A549 treated with AZD9567 at 1 μM for 4 hours (cell line): ENCODE measurements around the gene MUSTN1. TPM values are rescaled to one million over a fixed set of nuclear protein-coding genes. Genes with fewer than 3 reads are reported as not detected.

ENCODE experiments used
- total RNA-seq: library from RNA; stranded (reverse); fragments of 200-300 nt; extraction: Qiagen RNA extraction; gene quantifications from 5 replicates; pipeline ENCODE4 v1.2.3, GENCODE V29; 2022; ENCODE audit not compliant: insufficient read depth

The MUSTN1 gene
- 0.35 TPM in 1 of 5 replicates, not detected in the others for total RNA-seq

GRCh38 chr3:52834871-52835501 is at the start of gene MUSTN1:
Gene MUSTN1, minus strand, starts transcription at chr3:52835019. Its CDS starts 71 bp downstream, at chr3:52834948.

GRCh38 chr3:52830535-52831258 is 4.1 kb downstream of the MUSTN1 start, which contains the start of gene ITIH4:
Gene ITIH4, minus strand, starts transcription at chr3:52830672. Its CDS starts 30 bp downstream, at chr3:52830642.

DNA sequence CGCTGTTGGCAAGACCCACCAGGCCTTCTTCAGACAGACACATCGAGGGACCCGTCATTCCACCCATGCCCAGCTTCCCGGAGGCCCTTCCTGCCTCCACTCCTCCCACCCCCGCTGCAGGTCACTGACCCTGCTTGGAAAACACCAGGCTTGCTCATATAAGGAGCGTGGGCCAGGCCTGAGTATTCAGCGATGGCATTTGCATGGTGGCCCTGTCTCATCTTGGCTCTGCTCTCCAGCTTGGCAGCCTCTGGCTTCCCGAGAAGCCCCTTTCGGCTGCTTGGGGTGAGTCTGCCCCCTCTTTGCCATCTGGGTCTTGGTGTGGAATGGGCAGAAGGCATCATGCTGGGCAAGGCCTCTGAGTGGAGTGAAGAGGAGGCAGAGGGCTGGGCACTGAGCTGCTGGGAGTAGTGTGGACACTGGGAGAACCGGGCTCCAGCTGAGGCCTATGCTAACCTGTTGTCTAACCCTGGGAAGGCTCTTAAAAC is 40.2 kb downstream of the MUSTN1 start, which contains the start of gene ITIH3:
Gene ITIH3 (plus strand): TSS at position 185 of the 488 bp plus-strand sequence. CDS start 8 bp downstream, at position 193.

Other genes with a start within 250 kb of the MUSTN1 start
- 12.6 to 21.7 TPM (median 15.8 TPM) in 5 replicates for gene PBRM1, start 149.1 kb downstream of the MUSTN1 start, total RNA-seq
- gene GNL3, start 149.0 kb downstream of the MUSTN1 start, total RNA-seq, result 94.1 to 107 TPM (median 101 TPM) in 5 replicates
- 29.9 to 38.2 TPM (median 36.9 TPM) in 5 replicates for gene GLT8D1, start 129.2 kb downstream of the MUSTN1 start, total RNA-seq
- gene SPCS1, start 128.9 kb downstream of the MUSTN1 start, total RNA-seq, result 138 to 170 TPM (median 167 TPM) in 5 replicates
- gene NEK4, start 64.1 kb downstream of the MUSTN1 start, total RNA-seq, result 10.5 to 17.8 TPM (median 13.6 TPM) in 5 replicates
- 0.06 TPM in 1 of 5 replicates, not detected in the others for gene ITIH1, start 57.4 kb downstream of the MUSTN1 start, total RNA-seq
- 0.06 to 0.21 TPM (median 0.09 TPM) in 4 of 5 replicates, not detected in the other for gene ITIH3, start 40.2 kb downstream of the MUSTN1 start, total RNA-seq
- gene ITIH4, start 4.3 kb downstream of the MUSTN1 start, total RNA-seq, result 0.59 to 1.5 TPM (median 1.1 TPM) in 4 of 5 replicates, not detected in the other
- gene STIMATE, start 62.5 kb upstream of the MUSTN1 start, total RNA-seq, result 6.8 to 11.6 TPM (median 8.2 TPM) in 5 replicates
- gene SFMBT1, start 211.1 kb upstream of the MUSTN1 start, total RNA-seq, result 5.2 to 8.2 TPM (median 7.5 TPM) in 5 replicates